PC-3 (cell line): ENCODE data around the gene MUC20. TPM values are rescaled to one million over a fixed set of nuclear protein-coding genes. Genes with fewer than 3 reads are reported as not detected.
"Not testable (repeated sequence)": the region's sequence is repeated elsewhere in the genome, so short reads cannot be mapped to it uniquely, and the experiment has no call there.

Source experiments
- ATAC-seq: fragments of 200-7000 bp; cut with Tn5 transposase; 2 replicates; pipeline ENCODE4 v1.9.1; 2020; ENCODE audit warnings: mild to moderate bottlenecking, moderate library complexity
- BruUV-seq: library from RNA; stranded (reverse); fragments of 400-500 nt; replicated peaks from 2 replicates; lab custom pipeline; 2021; lab: Mats Ljungman, UMichigan
- CTCF ChIA-PET: fragments of 300-600 bp; sonication (Branson Sonifier 250); formaldehyde crosslinking; loops from one replicate; lab custom pipeline; 2022; ENCODE audit warnings: antibody characterized with exemption; lab: Charles Lee
- POLR2A ChIA-PET: fragments of 300-600 bp; sonication (Branson Sonifier 250); formaldehyde crosslinking; loops from one replicate; lab custom pipeline; 2022; ENCODE audit warnings: antibody characterized with exemption; ENCODE audit not compliant: unreplicated experiment; lab: Charles Lee
- DNase-seq: peaks from one replicate; pipeline ENCODE4 v3.0.0-alpha.2; 2015
- H2AFZ ChIP-seq: fragments of 300-600 bp; sonication (generic); 2 replicates; pipeline ENCODE4 v1.6.0; 2016; ENCODE audit warnings: antibody characterized with exemption, low read length
- H3F3A ChIP-seq: fragments of 300-600 bp; sonication (generic); one replicate; pipeline ENCODE4 v1.6.0; 2017; ENCODE audit warnings: antibody characterized with exemption, low read length, control low read depth, mild to moderate bottlenecking; ENCODE audit not compliant: unreplicated experiment
- H3K27ac ChIP-seq: fragments of 300-600 bp; sonication (generic); 2 replicates; pipeline ENCODE4 v1.5.1; 2016; ENCODE audit warnings: mild to moderate bottlenecking, low read length
- H3K27me3 ChIP-seq: fragments of 300-600 bp; sonication (generic); 2 replicates; pipeline ENCODE4 v1.6.1; 2016; ENCODE audit warnings: low read length, mixed read lengths
- H3K36me3 ChIP-seq: fragments of 300-600 bp; sonication (generic); 2 replicates; pipeline ENCODE4 v1.6.1; 2016; ENCODE audit warnings: low read depth, mixed run types, low read length, mixed read lengths
- H3K4me1 ChIP-seq: fragments of 300-600 bp; sonication (generic); 2 replicates; pipeline ENCODE4 v1.5.1; 2016; ENCODE audit warnings: low read length; ENCODE audit not compliant: insufficient read depth
- H3K4me2 ChIP-seq: fragments of 300-600 bp; sonication (generic); 2 replicates; pipeline ENCODE4 v1.6.0; 2016; ENCODE audit warnings: low read length
- H3K4me3 ChIP-seq: fragments of 300-600 bp; sonication (generic); 2 replicates; pipeline ENCODE4 v1.5.1; 2016; ENCODE audit warnings: mild to moderate bottlenecking, low read length, mixed read lengths
- H3K79me2 ChIP-seq: fragments of 300-600 bp; sonication (generic); 2 replicates; pipeline ENCODE4 v1.6.1; 2017; ENCODE audit warnings: low read length, mixed read lengths
- H3K9ac ChIP-seq: fragments of 300-600 bp; sonication (generic); 2 replicates; pipeline ENCODE4 v1.6.0; 2016; ENCODE audit warnings: mild to moderate bottlenecking, low read length
- H3K9me2 ChIP-seq: fragments of 300-600 bp; sonication (generic); replicated peaks from 2 replicates; pipeline ENCODE4 v1.6.1; 2016; ENCODE audit warnings: mixed run types, low read length, mixed read lengths
- H3K9me3 ChIP-seq: fragments of 300-600 bp; sonication (generic); 2 replicates; pipeline ENCODE4 v1.6.1; 2016; ENCODE audit warnings: low read length, mixed read lengths
- H4K20me1 ChIP-seq: fragments of 300-600 bp; sonication (generic); 2 replicates; pipeline ENCODE4 v1.6.1; 2016; ENCODE audit warnings: low read length, mixed read lengths
- EZH2 ChIP-seq: fragments of 300-600 bp; sonication (generic); IDR thresholded peaks from one replicate; pipeline ENCODE4 v1.6.1; 2017; ENCODE audit warnings: antibody characterized with exemption, mild to moderate bottlenecking, low read length; ENCODE audit not compliant: unreplicated experiment
- EZH2phosphoT487 ChIP-seq: fragments of 300-600 bp; sonication (generic); IDR thresholded peaks from 2 replicates; pipeline ENCODE4 v1.6.1; 2018; ENCODE audit warnings: mild to moderate bottlenecking, antibody characterized with exemption, low read length, borderline replicate concordance
- intact Hi-C: fragments of 100-400 bp; cut with micrococcal nuclease; formaldehyde crosslinking; loops from 2 replicates; pipeline ENCODE4 v1.9.0; 2023
- total RNA-seq: library from RNA; depleted of rRNA; stranded (reverse); fragments of >200 nt; gene quantifications from 2 replicates; pipeline ENCODE4 v1.2.3, GENCODE V29; 2014
- TF ChIP-seq, protein P1 (sequence below): fragments of 300-600 bp; sonication (generic); conservative IDR thresholded peaks from 2 replicates; pipeline ENCODE4 v1.5.1; 2017; ENCODE audit warnings: antibody characterized with exemption, low read depth, mild to moderate bottlenecking, low read length

MUC20 gene
- total RNA-seq, 1 experiment from 2014 or later = 0.69 TPM

DNA sequence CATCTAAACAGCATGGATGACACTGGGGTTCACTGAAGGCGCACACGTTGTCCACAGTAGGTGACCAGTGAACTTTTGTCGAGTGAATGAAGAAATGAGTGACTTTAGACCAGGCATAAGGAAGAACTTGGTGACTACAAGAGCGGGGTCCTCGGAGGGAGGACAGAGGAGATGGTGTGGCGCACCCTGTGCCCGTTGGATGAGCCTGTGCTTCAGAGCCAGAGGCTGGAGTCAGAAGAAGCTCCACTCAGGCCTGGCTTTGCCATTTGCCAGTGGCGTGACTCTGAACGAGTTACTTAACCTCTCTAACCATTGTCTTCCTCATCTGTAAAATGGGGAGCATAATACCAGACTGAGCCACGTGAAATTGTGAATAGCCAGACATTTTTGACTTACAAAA is 48.8 kb downstream of the MUC20 start:
- Histone ChIP-seq H3K4me2 (no peak overlapping the region), H3K36me3 (no peaks in the 10 kb centered on the region), H3K9me2 (no peaks in the 10 kb centered on the region), H3F3A (no peaks in the 10 kb centered on the region), H3K4me1 (no peaks in the 10 kb centered on the region), H3K79me2 (no peaks in the 10 kb centered on the region), H3K4me3 (no peak overlapping the region), H3K27ac (no peak overlapping the region), H3K27me3 (no peaks in the 10 kb centered on the region), H4K20me1 (no peaks in the 10 kb centered on the region), H2AFZ (no peak overlapping the region), H3K9me3 (no peaks in the 10 kb centered on the region), H3K9ac (no peak overlapping the region)
- intact Hi-C loops = no loop called here
- BruUV-seq = no TSS peak
- ATAC-seq (no peak), DNase-seq (no peak)
- CTCF ChIA-PET = no interaction called here
- TF ChIP-seq, protein P1, sequence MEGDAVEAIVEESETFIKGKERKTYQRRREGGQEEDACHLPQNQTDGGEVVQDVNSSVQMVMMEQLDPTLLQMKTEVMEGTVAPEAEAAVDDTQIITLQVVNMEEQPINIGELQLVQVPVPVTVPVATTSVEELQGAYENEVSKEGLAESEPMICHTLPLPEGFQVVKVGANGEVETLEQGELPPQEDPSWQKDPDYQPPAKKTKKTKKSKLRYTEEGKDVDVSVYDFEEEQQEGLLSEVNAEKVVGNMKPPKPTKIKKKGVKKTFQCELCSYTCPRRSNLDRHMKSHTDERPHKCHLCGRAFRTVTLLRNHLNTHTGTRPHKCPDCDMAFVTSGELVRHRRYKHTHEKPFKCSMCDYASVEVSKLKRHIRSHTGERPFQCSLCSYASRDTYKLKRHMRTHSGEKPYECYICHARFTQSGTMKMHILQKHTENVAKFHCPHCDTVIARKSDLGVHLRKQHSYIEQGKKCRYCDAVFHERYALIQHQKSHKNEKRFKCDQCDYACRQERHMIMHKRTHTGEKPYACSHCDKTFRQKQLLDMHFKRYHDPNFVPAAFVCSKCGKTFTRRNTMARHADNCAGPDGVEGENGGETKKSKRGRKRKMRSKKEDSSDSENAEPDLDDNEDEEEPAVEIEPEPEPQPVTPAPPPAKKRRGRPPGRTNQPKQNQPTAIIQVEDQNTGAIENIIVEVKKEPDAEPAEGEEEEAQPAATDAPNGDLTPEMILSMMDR = no peak
- TF ChIP-seq EZH2phosphoT487 (no peak), EZH2 (no peak)
- POLR2A ChIA-PET = no interaction called here

DNA sequence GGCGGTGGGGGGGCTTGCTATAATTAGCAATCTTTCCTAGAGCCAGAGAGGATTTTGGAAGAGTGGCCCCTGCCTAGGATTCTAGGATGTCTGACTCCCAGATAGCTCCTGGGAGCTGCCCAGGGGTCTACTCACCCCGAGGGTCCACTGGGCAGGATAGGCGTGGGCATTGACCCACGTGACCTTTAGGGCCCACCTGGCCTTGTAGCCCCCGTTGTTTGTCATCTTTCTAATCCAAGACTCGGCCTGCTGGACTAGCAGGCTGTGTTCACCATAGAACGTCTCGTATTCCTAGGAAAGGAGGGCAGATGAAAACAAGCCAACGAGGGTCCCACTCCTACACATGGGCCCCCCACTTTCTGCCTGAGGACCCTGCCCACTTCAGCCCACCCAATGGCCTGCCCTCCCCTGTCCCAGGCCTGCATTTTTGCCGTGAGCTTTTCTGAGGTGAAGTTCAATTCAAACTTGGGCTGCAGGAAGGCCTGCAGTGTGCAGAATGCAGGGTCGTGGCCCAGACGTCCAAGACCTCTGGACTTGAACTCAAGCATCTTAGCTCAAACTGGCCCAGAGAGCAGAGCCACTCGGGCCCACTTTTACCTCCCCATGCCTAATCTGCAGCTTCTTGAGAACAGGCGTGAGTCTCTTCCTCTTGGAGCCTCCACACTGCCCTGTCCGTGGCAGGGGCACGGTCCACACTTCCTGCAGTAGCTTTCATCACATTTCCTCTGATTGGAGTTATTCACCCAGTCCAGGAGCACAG is 49.5 kb downstream of the MUC20 start:
- ChIA-PET POLR2A (no interaction called here), CTCF (no interaction called here)
- H3F3A ChIP-seq = no peaks in the 10 kb centered on the region
- H3K4me2 ChIP-seq = no peak overlapping the region
- H3K36me3 ChIP-seq = no peaks in the 10 kb centered on the region
- DNase-seq (no peak), ATAC-seq (no peak)
- no peak for TF ChIP-seq EZH2
- no peak for TF ChIP-seq EZH2phosphoT487
- TF ChIP-seq, protein P1 = no peak
- no peaks in the 10 kb centered on the region for H3K27me3 ChIP-seq
- H3K9ac ChIP-seq = no peak overlapping the region
- H3K9me3 ChIP-seq = no peaks in the 10 kb centered on the region
- no TSS peak for BruUV-seq
- intact Hi-C loops = no loop called here
- no peak overlapping the region for H3K27ac ChIP-seq
- no peaks in the 10 kb centered on the region for H3K79me2 ChIP-seq
- no peaks in the 10 kb centered on the region for H3K9me2 ChIP-seq
- H4K20me1 ChIP-seq = no peaks in the 10 kb centered on the region
- H3K4me1 ChIP-seq = no peaks in the 10 kb centered on the region
- no peak overlapping the region for H3K4me3 ChIP-seq
- no peak overlapping the region for H2AFZ ChIP-seq

DNA sequence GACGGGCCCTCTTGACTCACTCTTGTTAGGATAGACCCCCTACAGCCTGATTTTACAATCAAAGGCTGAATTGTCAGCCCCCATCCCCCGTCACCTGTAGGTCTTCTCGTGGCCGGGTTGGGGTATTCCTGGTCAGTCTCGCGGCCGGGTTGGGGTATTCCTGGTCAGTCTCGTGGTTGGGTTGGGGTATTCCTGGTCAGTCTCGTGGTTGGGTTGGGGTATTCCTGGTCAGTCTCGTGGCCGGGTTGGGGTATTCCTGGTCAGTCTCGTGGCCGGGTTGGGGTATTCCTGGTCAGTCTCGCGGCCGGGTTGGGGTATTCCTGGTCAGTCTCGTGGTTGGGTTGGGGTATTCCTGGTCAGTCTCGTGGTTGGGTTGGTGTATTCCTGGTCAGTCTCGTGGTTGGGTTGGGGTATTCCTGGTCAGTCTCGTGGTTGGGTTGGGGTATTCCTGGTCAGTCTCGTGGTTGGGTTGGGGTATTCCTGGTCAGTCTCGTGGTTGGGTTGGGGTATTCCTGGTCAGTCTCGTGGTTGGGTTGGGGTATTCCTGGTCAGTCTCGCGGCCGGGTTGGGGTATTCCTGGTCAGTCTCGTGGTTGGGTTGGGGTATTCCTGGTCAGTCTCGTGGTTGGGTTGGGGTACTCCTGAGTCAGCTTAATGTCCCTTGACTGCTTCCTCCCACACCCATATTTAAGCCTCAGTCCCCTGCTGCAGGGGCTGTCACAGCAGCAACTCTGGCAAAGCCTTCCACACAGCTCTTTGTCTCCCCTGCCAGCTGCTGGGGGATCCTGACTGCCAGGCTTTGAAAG is 50.3 kb downstream of the MUC20 start:
- H3K9me2 ChIP-seq, H3K4me2 ChIP-seq, H2AFZ ChIP-seq, BruUV-seq, H3K4me3 ChIP-seq, H3K36me3 ChIP-seq, CTCF ChIA-PET, H3F3A ChIP-seq, H3K4me1 ChIP-seq, H3K27me3 ChIP-seq, H3K9me3 ChIP-seq, ATAC-seq, POLR2A ChIA-PET, intact Hi-C loops, H4K20me1 ChIP-seq, H3K9ac ChIP-seq, H3K79me2 ChIP-seq, H3K27ac ChIP-seq, DNase-seq: not testable (repeated sequence)
